ENCODE measurements around the gene IKBKE. TPM values are rescaled to one million over a fixed set of nuclear protein-coding genes. Genes with fewer than 3 reads are reported as not detected.

The IKBKE gene
- total and polyA plus RNA-seq, 2 of the 8 experiments (the other 6 are each of a cell fraction or from before 2014, with no cell fraction given), result 8.6 to 12.0 TPM

- Histone ChIP-seq H3K4me3 (ENCODE audit: extremely low read depth in 1 of 4, insufficient read depth in 2 of 4, low read depth in 3 of 4, low read length in 4 of 4) (no peak overlapping the region), H4K8ac (ENCODE audit: extremely low read depth, insufficient read depth, low read length) (no peak overlapping the region), H4K91ac (replicated peaks; ENCODE audit: insufficient read length, low read length) (no peak overlapping the region), H3K4ac (replicated peaks; ENCODE audit: insufficient read length, low read depth, low read length) (no peak overlapping the region), H3K4me2 (ENCODE audit: insufficient read depth in 1 of 2, low read depth in 2 of 2, low read length in 2 of 2) (no peak overlapping the region), H3K18ac (ENCODE audit: extremely low read depth, low read length) (no peak overlapping the region), H3K23ac (ENCODE audit: insufficient read length) (no peak overlapping the region), H3K23me2 (ENCODE audit: low read depth, low read length) (peaks cover 6% of the 10 kb centered on the region; the same call in 1 of the 2 replicates), H3K27ac (ENCODE audit: low read depth, low read length) (no peak overlapping the region), H3K4me1 (replicated peaks in 1 of 4; ENCODE audit: control insufficient read depth in 3 of 4, insufficient read depth in 4 of 4, low read length in 3 of 4) (peaks cover 3 to 19% (median 9%) of the 10 kb centered on the region in 4 experiments; a peak in 6 of 7 replicates), H2AFZ (ENCODE audit: low read length) (no peak overlapping the region), H2BK20ac (ENCODE audit: low read length) (no peak overlapping the region), H3K9ac (replicated peaks in 1 of 4; ENCODE audit: extremely low read depth in 1 of 4, low read depth in 3 of 4, low read length in 3 of 4) (no peak overlapping the region), H3K56ac (replicated peaks; ENCODE audit: insufficient read length, low read depth, low read length) (no peak overlapping the region), H2AK5ac (ENCODE audit: low read depth, low read length) (no peak overlapping the region), H3K9me3 (ENCODE audit: insufficient read depth in 2 of 2, low read depth in 1 of 2, low read length in 1 of 2) (no peaks in the 10 kb centered on the region), H3K27me3 (replicated peaks in 1 of 4; ENCODE audit: control insufficient read depth in 3 of 4, extremely low read depth in 1 of 4, insufficient read depth in 3 of 4, low read length in 3 of 4) (peaks cover 0 to 3% (median 0%) of the 10 kb centered on the region in 4 experiments; a peak in 2 of 7 replicates), H3K14ac (ENCODE audit: insufficient read length) (no peak overlapping the region), H2BK5ac (ENCODE audit: low read depth, low read length) (no peak overlapping the region), H2BK15ac (ENCODE audit: low read length) (no peak overlapping the region), H4K5ac (ENCODE audit: insufficient read length, low read depth, low read length) (no peak overlapping the region), H3K79me1 (ENCODE audit: low read depth, low read length) (no peaks in the 10 kb centered on the region; the same call in 1 of the 2 replicates), H2BK12ac (ENCODE audit: low read depth, low read length) (no peak overlapping the region), H3K79me2 (ENCODE audit: control insufficient read depth in 1 of 2, insufficient read depth in 2 of 2, low read length in 2 of 2) (no peaks in the 10 kb centered on the region), H2BK120ac (replicated peaks; ENCODE audit: low read depth, low read length) (no peak overlapping the region), H3K36me3 (ENCODE audit: control insufficient read depth in 2 of 4, insufficient read depth in 4 of 4, low read length in 3 of 4) (peaks cover 0 to 3% (median 0%) of the 10 kb centered on the region in 4 experiments; a peak in 1 of 8 replicates), H4K20me1 (replicated peaks in 1 of 2; ENCODE audit: control insufficient read depth in 1 of 2, insufficient read depth in 2 of 2, low read length in 2 of 2) (peaks cover 0 to 1% of the 10 kb centered on the region in 2 experiments)
- ChIA-PET CTCF (ENCODE audit: partially characterized antibody) (interaction anchor here (1.1 to 3.4 kb wide), 5 partner anchors 11 to 198 kb away, joined by 3 to 35 read pairs (median 4); no protein-coding TSS in a partner anchor), POLR2A (ENCODE audit: partially characterized antibody) (no interaction called here)
- TF ChIP-seq RNF2 (IDR thresholded peaks at IDR 0.05; ENCODE audit: borderline replicate concordance, low read depth, low read length, missing control alignments, poor library complexity, severe bottlenecking), result no peak
- TF ChIP-seq GABPA (IDR thresholded peaks at IDR 0.05; ENCODE audit: borderline replicate concordance, insufficient read depth, low read length), result no peak
- TF ChIP-seq RBBP5 (IDR thresholded peaks at IDR 0.05; ENCODE audit: borderline replicate concordance, low read depth, low read length), result no peak
- TF ChIP-seq EZH2 (IDR thresholded peaks at IDR 0.05; ENCODE audit: low read depth, low read length, severe bottlenecking), result no peak
- 91% methylated on average over 2 of the region's 2 CpGs; no CpG with 5 or more reads in 1 of the 2 experiments for WGBS, 2 experiments (ENCODE audit: extremely low coverage in 1 of 2, insufficient coverage in 1 of 2, insufficient read length in 1 of 2, insufficient replicate concordance in 2 of 2, low coverage in 1 of 2, low lambda C conversion rate in 2 of 2, missing lambda C conversion rate in 1 of 2)
- FAIRE-seq, result no peak
- no peak for DNase-seq (ENCODE audit: low read depth in 1 of 2, low spot score in 2 of 2)
These were observed 4.3 kb upstream of the IKBKE start for GRCh38 chr1:206465951-206466350.

All from H1 (cell line).